CD4-positive, alpha-beta T cell (primary cell): ENCODE data around the gene GJB5. TPM values are rescaled to one million over a fixed set of nuclear protein-coding genes. Genes with fewer than 3 reads are reported as not detected.

Source experiments
- ATAC-seq: fragments of 200-7000 bp; cut with Tn5 transposase; one replicate; pipeline ENCODE4 v1.10.0; 2022; ENCODE audit warnings: mild to moderate bottlenecking; ENCODE audit not compliant: poor library complexity
- CTCF ChIA-PET: fragments of 350-600 bp; sonication (Branson Sonifier 250); formaldehyde crosslinking; loops from one replicate; lab custom pipeline; 2021; ENCODE audit warnings: antibody characterized with exemption, inconsistent platforms; lab: Charles Lee
- POLR2A ChIA-PET: fragments of 350-600 bp; sonication (Branson Sonifier 250); formaldehyde crosslinking; loops from one replicate; lab custom pipeline; 2021; ENCODE audit warnings: antibody characterized with exemption, inconsistent platforms; lab: Charles Lee
- DNase-seq, 14 experiments: peaks; one replicate each; pipeline ENCODE4 v3.0.0-alpha.2; 2013 to 2020; ENCODE audit warnings: mixed read lengths in 2 of 14
- H3K27ac ChIP-seq, 2 donors: one replicate each; pipeline versions ENCODE4 v1.5.1 to v1.7.0; 2013; ENCODE audit warnings: low read length in 2 of 2, low read depth in 1 of 2, mild to moderate bottlenecking in 1 of 2
- H3K27me3 ChIP-seq, 2 experiments: 1 replicate in 1 of 2; 2 replicates in 1 of 2; pipeline versions ENCODE4 v1.6.1 to v1.7.0; 2013; ENCODE audit warnings: low read length in 2 of 2, control low read depth in 1 of 2, mild to moderate bottlenecking in 1 of 2, moderate library complexity in 1 of 2; ENCODE audit not compliant: insufficient read depth in 2 of 2, control insufficient read depth in 1 of 2
- H3K36me3 ChIP-seq: one replicate; pipeline ENCODE4 v1.6.1; 2013; ENCODE audit warnings: low read length, control low read depth; ENCODE audit not compliant: insufficient read depth
- H3K4me1 ChIP-seq: one replicate; pipeline ENCODE4 v1.6.1; 2013; ENCODE audit warnings: low read length, control low read depth; ENCODE audit not compliant: insufficient read depth
- H3K4me3 ChIP-seq: one replicate; pipeline ENCODE4 v1.5.1; 2013; ENCODE audit warnings: mild to moderate bottlenecking, low read length, moderate library complexity
- H3K9me3 ChIP-seq, 2 experiments: 1 replicate in 1 of 2; 2 replicates in 1 of 2; pipeline versions ENCODE4 v1.6.1 to v1.7.0; 2013; ENCODE audit warnings: low read length in 2 of 2, mild to moderate bottlenecking in 2 of 2, control low read depth in 1 of 2, moderate library complexity in 1 of 2; ENCODE audit not compliant: control insufficient read depth in 1 of 2, insufficient read depth in 1 of 2
- H3K27ac Mint-ChIP-seq: one replicate; pipeline ENCODE4 v1.8.0; 2020; ENCODE audit warnings: mixed read lengths
- H3K27me3 Mint-ChIP-seq: one replicate; pipeline ENCODE4 v1.8.0; 2021; ENCODE audit warnings: mixed read lengths
- H3K36me3 Mint-ChIP-seq: one replicate; pipeline ENCODE4 v1.8.0; 2021; ENCODE audit warnings: low read depth, mixed read lengths
- H3K4me1 Mint-ChIP-seq: one replicate; pipeline ENCODE4 v1.8.0; 2021; ENCODE audit warnings: low read depth, mixed read lengths
- H3K4me3 Mint-ChIP-seq: one replicate; pipeline ENCODE4 v1.8.0; 2020; ENCODE audit warnings: mild to moderate bottlenecking, mixed read lengths
- H3K9me3 Mint-ChIP-seq: one replicate; pipeline ENCODE4 v1.8.0; 2020; ENCODE audit warnings: mixed read lengths
- CTCF ChIP-seq: fragments of 200-600 bp; IDR thresholded peaks from one replicate; pipeline ENCODE4 v1.8.0; 2022; ENCODE audit warnings: antibody characterized with exemption, mild to moderate bottlenecking
- intact Hi-C, 2 experiments: fragments of 100-400 bp; cut with DNase I in 1 of 2; cut with micrococcal nuclease in 1 of 2; formaldehyde crosslinking; loops; one replicate each; pipeline versions ENCODE4 v1.15.1 to v1.9.0; 2023 to 2025; cut with DNase I, micrococcal nuclease
- total RNA-seq, 174 experiments: library from RNA in 2 of 174; stranded (reverse) in 2 of 174; gene quantifications; one replicate each; pipeline ENCODE4 v1.2.3 and lab custom pipeline; 2021 to 2026

GJB5 gene
- total RNA-seq, 2 experiments from 2014 or later, result not detected

GRCh38 chr1:34778381-34778780 lies 23.5 kb downstream of the GJB5 start:
- POLR2A ChIA-PET, result no interaction called here
- no peaks in the 10 kb centered on the region for H3K4me1 Mint-ChIP-seq

GRCh38 chr1:34779005-34779404 lies 24.2 kb downstream of the GJB5 start:
- intact Hi-C loops, result no loop called here
- H3K27ac Mint-ChIP-seq, result no peak overlapping the region
- H3K9me3 Mint-ChIP-seq, result no peaks in the 10 kb centered on the region
- Histone ChIP-seq H3K27ac (no peak overlapping the region), H3K4me1 (peaks cover 11% of the 10 kb centered on the region), H3K27me3 (peaks cover 25 to 40% of the 10 kb centered on the region in 2 experiments), H3K9me3 (peaks cover 0 to 4% of the 10 kb centered on the region in 2 experiments), H3K4me3 (no peak overlapping the region), H3K36me3 (no peaks in the 10 kb centered on the region)
- H3K4me1 Mint-ChIP-seq, result no peaks in the 10 kb centered on the region
- ATAC-seq (no peak), DNase-seq (no peak)
- H3K36me3 Mint-ChIP-seq, result no peaks in the 10 kb centered on the region
- H3K4me3 Mint-ChIP-seq, result no peak overlapping the region
- TF ChIP-seq CTCF, result no peak
- H3K27me3 Mint-ChIP-seq, result peaks cover 55% of the 10 kb centered on the region
- POLR2A ChIA-PET, result no interaction called here
- CTCF ChIA-PET, result no interaction called here

More at GRCh38 chr1:34778381-34778780, 23.5 kb downstream of the GJB5 start:
- H3K4me3 ChIP-seq, result no peak overlapping the region
- CTCF ChIA-PET, result no interaction called here
- peaks cover 25 to 39% of the 10 kb centered on the region in 2 experiments for H3K27me3 ChIP-seq
- TF ChIP-seq CTCF, result no peak
- H3K9me3 ChIP-seq, result peaks cover 0 to 4% of the 10 kb centered on the region in 2 experiments
- H3K27ac ChIP-seq, result no peak overlapping the region
- intact Hi-C loops, result no loop called here
- DNase-seq (no peak), ATAC-seq (no peak)
- Mint-ChIP-seq H3K4me3 (no peak overlapping the region), H3K36me3 (no peaks in the 10 kb centered on the region), H3K27ac (no peak overlapping the region), H3K27me3 (peaks cover 49% of the 10 kb centered on the region), H3K9me3 (no peaks in the 10 kb centered on the region)
- H3K36me3 ChIP-seq, result no peaks in the 10 kb centered on the region
- H3K4me1 ChIP-seq, result peaks cover 11% of the 10 kb centered on the region

GRCh38 chr1:34779526-34779925 lies 24.7 kb downstream of the GJB5 start:
- Mint-ChIP-seq H3K4me3 (no peak overlapping the region), H3K9me3 (no peaks in the 10 kb centered on the region), H3K27me3 (peaks cover 60% of the 10 kb centered on the region), H3K4me1 (no peaks in the 10 kb centered on the region), H3K36me3 (no peaks in the 10 kb centered on the region), H3K27ac (no peak overlapping the region)
- TF ChIP-seq CTCF, result no peak
- DNase-seq, result no peak
- no peak overlapping the region for H3K4me3 ChIP-seq
- ChIA-PET POLR2A (no interaction called here), CTCF (no interaction called here)
- intact Hi-C loops, result no loop called here
- H3K9me3 ChIP-seq, result peaks cover 0 to 4% of the 10 kb centered on the region in 2 experiments
- no peak overlapping the region for H3K27ac ChIP-seq
- peaks cover 11% of the 10 kb centered on the region for H3K4me1 ChIP-seq
- peaks cover 21 to 40% of the 10 kb centered on the region in 2 experiments for H3K27me3 ChIP-seq
- no peaks in the 10 kb centered on the region for H3K36me3 ChIP-seq
- no peak for ATAC-seq
